ENCODE results near the gene HDLBP.
"Not testable (repeated sequence)": the region's sequence is repeated elsewhere in the genome, so short reads cannot be mapped to it uniquely, and the experiment has no call there.

HDLBP gene

GRCh38 chr2:241205086-241205485 lies 110.4 kb downstream of the HDLBP start:
- no peak for DNase-seq

- no peak for DNase-seq
Measured at GRCh38 chr2:241204490-241204889, 111.0 kb downstream of the HDLBP start.

- no peak for DNase-seq
Measured at GRCh38 chr2:241204010-241204384, 111.5 kb downstream of the HDLBP start.

- DNase-seq = no peak
Measured at GRCh38 chr2:241203218-241204009, 112.1 kb downstream of the HDLBP start.

- no peak for DNase-seq
Measured at GRCh38 chr2:241202681-241203080, 112.8 kb downstream of the HDLBP start.

GRCh38 chr2:241202268-241202585 lies 113.2 kb downstream of the HDLBP start:
- no peak for DNase-seq

GRCh38 chr2:241201445-241202267 lies 113.8 kb downstream of the HDLBP start:
- no peak for DNase-seq

- DNase-seq = no peak
Measured at GRCh38 chr2:241200822-241201395, 114.6 kb downstream of the HDLBP start.

- DNase-seq = no peak
Measured at GRCh38 chr2:241199897-241200821, 115.3 kb downstream of the HDLBP start.

GRCh38 chr2:241199286-241199685 lies 116.2 kb downstream of the HDLBP start:
- no peak for DNase-seq

- no peak for DNase-seq
Measured at GRCh38 chr2:241198381-241199279, 116.8 kb downstream of the HDLBP start.

GRCh38 chr2:241197947-241198346 lies 117.5 kb downstream of the HDLBP start:
- no peak for DNase-seq

GRCh38 chr2:241197246-241197645 lies 118.2 kb downstream of the HDLBP start:
- not testable (repeated sequence) for DNase-seq

- no peak for DNase-seq
Measured at GRCh38 chr2:241195506-241196130, 119.9 kb downstream of the HDLBP start.

- no peak for DNase-seq
Measured at GRCh38 chr2:241194811-241195210, 120.7 kb downstream of the HDLBP start.

GRCh38 chr2:241193271-241193670 lies 122.2 kb downstream of the HDLBP start:
- no peak for DNase-seq

GRCh38 chr2:241191081-241191480 lies 124.4 kb downstream of the HDLBP start:
- no peak for DNase-seq

- no peak for DNase-seq
Measured at GRCh38 chr2:241190291-241190981, 125.0 kb downstream of the HDLBP start.

GRCh38 chr2:241189856-241190201 lies 125.6 kb downstream of the HDLBP start:
- DNase-seq = peak in 1 of 2 experiments; percentile 41

GRCh38 chr2:241189093-241189855 lies 126.2 kb downstream of the HDLBP start:
- peak in 1 of 2 experiments; percentile 56 for DNase-seq

All from NCI-H526 (cell line).